Measurements from ENCODE around the gene EP400.
A peak's percentile ranks its signal among the peaks of the same experiment; 100 is the strongest.

EP400 gene

GRCh38 chr12:131949431-131950181 is at the start of gene EP400:
Gene EP400 (plus strand): TSS chr12:131949942. CDS start chr12:131960620, 10,678 bp downstream.
- peak; percentile 93 for DNase-seq

GRCh38 chr12:131900397-131900796 is 49.3 kb upstream of the EP400 start:
- peak; percentile 43 for DNase-seq

GRCh38 chr12:131901431-131902331 is 48.1 kb upstream of the EP400 start:
- DNase-seq, result no peak

GRCh38 chr12:131902332-131903241 is 47.2 kb upstream of the EP400 start:
- DNase-seq, result no peak

GRCh38 chr12:131903270-131904255 is 46.2 kb upstream of the EP400 start:
- no peak for DNase-seq

GRCh38 chr12:131904346-131904745 is 45.4 kb upstream of the EP400 start:
- DNase-seq, result no peak

GRCh38 chr12:131905081-131905629 is 44.6 kb upstream of the EP400 start:
- no peak for DNase-seq

GRCh38 chr12:131905630-131906091 is 44.1 kb upstream of the EP400 start:
- DNase-seq, result no peak

- no peak for DNase-seq
These were observed 42.2 kb upstream of the EP400 start for GRCh38 chr12:131907379-131908091.

GRCh38 chr12:131908092-131909080 is 41.4 kb upstream of the EP400 start:
- no peak for DNase-seq

- DNase-seq, result no peak
These were observed 40.5 kb upstream of the EP400 start for GRCh38 chr12:131909081-131909751.

- DNase-seq, result no peak
These were observed 40.0 kb upstream of the EP400 start for GRCh38 chr12:131909752-131910219.

GRCh38 chr12:131910302-131911027 is 39.3 kb upstream of the EP400 start:
- no peak for DNase-seq

GRCh38 chr12:131911028-131911650 is 38.6 kb upstream of the EP400 start:
- DNase-seq, result no peak

- DNase-seq, result no peak
These were observed 37.8 kb upstream of the EP400 start for GRCh38 chr12:131911851-131912477.

GRCh38 chr12:131912518-131913274 is 37.0 kb upstream of the EP400 start:
- no peak for DNase-seq
